GM13977 (cell line): ENCODE data around the gene PPFIBP2.

Experiments
- DNase-seq: peaks from one replicate; pipeline ENCODE4 v3.0.0; 2012; ENCODE audit warnings: low spot score
- in situ Hi-C: fragments of 300-500 bp; cut with MboI; formaldehyde crosslinking; loops from one replicate; pipeline ENCODE4 v1.12.0; 2022; ENCODE audit warnings: low sequenced_read_pairs, low pct_unique_long_range_greater_than_20kb, mixed read lengths, inconsistent platforms; ENCODE audit not compliant: unreplicated experiment
- TF ChIP-seq, protein P1 (sequence below): IDR thresholded peaks from 2 replicates; pipeline ENCODE4 v1.5.1; 2012; ENCODE audit warnings: mild to moderate bottlenecking, control low read depth; ENCODE audit not compliant: insufficient read depth; ENCODE audit errors: extremely low read depth, missing control alignments

Gene PPFIBP2

DNA sequence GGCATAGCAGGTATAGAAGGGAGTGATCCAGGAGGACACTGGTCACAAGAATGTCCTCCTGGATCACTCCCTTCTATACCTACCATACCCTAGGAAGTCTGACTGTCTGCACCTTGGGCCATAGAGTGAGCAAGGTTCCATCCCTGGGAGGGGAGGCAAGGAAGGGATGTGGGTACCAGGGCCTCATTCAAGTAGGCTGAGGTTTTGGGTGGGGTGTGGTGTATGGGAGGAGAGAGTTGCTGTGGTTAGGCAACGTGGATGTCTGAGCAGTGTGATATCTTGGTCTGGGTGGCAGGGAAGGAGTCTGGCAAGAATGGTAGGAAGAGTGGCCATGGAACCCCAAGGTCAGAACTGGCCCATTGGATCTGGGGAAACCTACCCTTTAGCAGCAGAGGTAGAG lies 13.2 kb downstream of the PPFIBP2 start:
- in situ Hi-C loops = no loop called here
- TF ChIP-seq, protein P1, sequence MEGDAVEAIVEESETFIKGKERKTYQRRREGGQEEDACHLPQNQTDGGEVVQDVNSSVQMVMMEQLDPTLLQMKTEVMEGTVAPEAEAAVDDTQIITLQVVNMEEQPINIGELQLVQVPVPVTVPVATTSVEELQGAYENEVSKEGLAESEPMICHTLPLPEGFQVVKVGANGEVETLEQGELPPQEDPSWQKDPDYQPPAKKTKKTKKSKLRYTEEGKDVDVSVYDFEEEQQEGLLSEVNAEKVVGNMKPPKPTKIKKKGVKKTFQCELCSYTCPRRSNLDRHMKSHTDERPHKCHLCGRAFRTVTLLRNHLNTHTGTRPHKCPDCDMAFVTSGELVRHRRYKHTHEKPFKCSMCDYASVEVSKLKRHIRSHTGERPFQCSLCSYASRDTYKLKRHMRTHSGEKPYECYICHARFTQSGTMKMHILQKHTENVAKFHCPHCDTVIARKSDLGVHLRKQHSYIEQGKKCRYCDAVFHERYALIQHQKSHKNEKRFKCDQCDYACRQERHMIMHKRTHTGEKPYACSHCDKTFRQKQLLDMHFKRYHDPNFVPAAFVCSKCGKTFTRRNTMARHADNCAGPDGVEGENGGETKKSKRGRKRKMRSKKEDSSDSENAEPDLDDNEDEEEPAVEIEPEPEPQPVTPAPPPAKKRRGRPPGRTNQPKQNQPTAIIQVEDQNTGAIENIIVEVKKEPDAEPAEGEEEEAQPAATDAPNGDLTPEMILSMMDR = no peak
- DNase-seq = no peak

DNA sequence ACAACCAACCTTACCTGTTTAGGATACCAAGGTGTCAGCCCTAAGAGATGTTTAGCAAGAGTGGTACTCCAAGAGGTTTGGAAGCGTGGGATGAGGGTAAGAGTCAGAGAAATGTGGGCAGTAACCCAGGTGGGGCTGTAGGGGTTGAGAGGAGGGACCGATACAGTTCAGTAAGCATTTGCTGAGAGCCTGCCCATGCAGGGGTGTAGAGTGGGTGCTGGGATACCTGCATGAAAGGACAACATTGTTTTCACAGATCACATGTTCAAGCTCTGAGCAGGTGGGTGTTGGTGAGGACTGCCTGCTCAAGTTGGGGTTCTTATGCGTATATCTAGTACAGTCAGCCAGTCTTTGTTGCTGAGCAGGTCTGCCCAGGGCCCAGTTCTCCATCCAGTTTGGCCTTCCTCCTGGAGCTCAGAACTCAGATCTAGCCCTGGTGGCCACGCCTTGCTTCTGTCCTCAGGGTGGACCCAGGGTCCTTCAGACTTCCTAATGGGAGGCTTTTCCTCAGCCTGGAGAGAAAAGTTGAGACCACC lies 14.8 kb downstream of the PPFIBP2 start:
- in situ Hi-C loops = no loop called here
- no peak for DNase-seq
- TF ChIP-seq, protein P1 = no peak

DNA sequence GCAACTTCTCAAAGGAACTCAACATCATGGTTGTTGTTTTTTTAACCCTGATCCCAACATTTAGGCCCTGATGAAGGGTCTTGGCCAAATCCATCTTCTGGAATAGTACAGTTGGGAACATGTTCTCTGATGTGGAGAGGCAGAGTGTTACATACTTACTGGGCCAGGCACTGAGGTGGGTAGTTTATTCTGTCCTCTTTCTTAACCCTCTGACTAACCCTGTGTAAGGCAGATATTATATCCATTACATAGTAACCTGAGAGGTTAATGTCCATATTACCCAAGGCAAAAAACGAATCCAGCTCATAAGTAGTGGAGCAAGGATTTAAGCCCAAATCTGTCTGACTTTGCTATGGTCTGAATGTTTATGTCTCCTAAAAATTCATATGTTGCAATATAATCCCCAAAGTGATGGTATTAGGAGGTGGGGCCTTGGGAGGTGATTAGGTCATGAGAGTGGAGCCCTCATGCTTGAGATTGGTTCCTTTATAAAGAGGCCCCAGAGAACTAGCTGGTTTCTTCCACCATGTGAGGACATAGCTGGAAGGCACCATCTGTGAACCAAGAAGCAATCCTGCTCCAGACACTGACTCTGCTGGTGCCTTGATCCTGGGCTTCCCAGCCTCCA lies 16.3 kb downstream of the PPFIBP2 start:
- no peak for DNase-seq
- TF ChIP-seq, protein P1 = no peak
- in situ Hi-C loops = no loop called here

DNA sequence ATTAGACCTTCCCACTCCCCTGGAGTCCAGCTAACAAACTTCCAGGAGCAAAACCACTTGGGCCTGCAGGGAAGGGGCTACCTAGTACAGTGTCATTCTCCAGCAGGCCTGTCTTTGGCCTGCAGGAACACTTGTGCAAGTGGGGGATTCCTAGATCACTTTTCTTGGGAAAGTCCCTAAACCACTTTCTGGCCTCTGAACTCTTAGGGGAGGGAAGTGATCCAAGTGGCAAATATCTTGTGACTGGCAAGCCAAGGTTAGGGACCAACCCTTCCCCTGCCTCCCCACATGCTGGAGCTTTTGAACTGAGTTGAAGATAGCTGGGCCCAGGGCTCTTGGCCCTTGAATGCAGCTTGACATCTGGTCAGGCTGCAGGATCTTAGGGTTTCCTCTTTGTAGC lies 17.2 kb downstream of the PPFIBP2 start:
- TF ChIP-seq, protein P1 = no peak
- in situ Hi-C loops = no loop called here
- DNase-seq = no peak

DNA sequence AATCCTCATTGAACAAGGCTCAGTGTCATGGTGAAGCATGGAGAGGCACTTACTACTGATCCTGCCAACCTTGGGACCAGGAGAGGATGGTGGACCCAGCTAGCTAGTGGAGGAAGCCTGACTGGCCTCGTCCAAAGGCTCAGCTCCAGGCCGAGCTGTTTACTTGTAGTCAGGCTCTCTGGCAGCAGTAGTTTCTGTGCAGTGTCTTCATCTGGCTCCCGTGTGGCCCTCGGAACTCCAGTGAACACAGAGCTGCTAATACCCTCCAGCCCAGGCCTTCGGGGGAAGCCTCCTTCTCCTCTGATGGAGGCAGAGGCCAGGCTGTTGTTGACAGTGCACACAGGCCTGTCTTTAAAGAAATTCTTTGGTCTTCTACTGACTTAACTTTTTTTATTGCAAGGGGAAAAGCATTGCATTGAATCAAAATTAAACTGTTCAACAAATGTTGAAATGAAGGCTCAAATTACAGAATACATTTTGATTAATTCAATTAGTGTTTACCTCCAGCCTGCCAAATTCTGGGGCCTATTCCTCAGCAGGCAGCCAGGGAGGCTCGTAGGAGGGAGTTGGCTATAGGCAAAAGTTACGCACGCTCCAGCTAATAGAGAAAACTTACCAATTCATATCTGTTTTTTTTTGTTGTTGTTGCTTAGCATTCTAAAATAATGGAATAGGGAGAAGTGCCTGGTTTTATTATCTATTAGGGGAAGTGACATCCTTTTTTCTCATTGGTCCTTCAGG lies 18.8 kb downstream of the PPFIBP2 start:
- in situ Hi-C loops = no loop called here
- TF ChIP-seq, protein P1 = no peak
- DNase-seq = no peak

DNA sequence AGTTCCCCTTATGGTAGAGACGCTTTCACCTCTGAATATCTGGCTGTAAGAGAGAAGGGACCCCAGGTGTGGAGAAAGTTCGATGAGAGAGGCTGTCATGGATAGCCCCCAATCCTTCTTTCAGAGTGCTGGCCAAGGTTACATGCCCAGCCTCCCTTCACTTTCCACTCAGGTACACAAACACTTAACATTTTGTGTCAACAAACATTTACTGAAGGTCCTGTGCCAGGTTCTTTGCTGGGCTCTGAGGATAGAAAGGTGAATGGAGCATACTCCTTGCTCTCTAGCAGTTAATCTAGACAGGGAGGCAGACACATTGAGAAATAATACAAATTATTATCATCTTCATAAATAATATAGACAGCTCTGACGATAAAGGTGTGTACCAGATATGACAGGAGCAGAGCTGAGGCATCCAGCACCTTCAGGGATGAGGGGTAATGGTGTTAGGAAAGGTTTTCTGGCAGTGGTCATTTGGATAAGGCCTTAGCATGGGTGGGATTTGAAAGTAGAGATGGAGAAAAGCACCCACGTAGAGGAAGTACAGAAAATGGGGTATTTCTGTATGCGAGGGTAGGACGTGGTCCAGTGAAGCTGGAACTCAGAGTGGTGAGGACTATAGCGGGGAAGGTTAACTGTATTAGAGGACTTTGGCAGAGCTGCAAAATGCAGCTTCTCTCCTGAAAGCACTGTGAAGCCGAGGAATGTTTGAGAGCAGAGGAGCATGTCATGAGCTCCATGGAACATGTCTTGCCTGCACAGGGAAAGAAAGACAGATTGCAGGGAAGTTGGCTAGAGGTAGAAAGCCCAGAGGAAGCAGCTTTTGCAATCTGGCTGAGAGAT lies 19.6 kb downstream of the PPFIBP2 start:
- TF ChIP-seq, protein P1 = no peak
- no peak for DNase-seq
- in situ Hi-C loops = no loop called here
